ENCODE results near the gene IFRD2. TPM values are rescaled to one million over a fixed set of nuclear protein-coding genes. Genes with fewer than 3 reads are reported as not detected.
A peak's percentile ranks its signal among the peaks of the same experiment; 100 is the strongest.

Gene IFRD2
- total and polyA plus RNA-seq, 2 of the 13 experiments (the other 11 are each of a cell fraction or from before 2014, with no cell fraction given), result 32.8 to 96.1 TPM

DNA sequence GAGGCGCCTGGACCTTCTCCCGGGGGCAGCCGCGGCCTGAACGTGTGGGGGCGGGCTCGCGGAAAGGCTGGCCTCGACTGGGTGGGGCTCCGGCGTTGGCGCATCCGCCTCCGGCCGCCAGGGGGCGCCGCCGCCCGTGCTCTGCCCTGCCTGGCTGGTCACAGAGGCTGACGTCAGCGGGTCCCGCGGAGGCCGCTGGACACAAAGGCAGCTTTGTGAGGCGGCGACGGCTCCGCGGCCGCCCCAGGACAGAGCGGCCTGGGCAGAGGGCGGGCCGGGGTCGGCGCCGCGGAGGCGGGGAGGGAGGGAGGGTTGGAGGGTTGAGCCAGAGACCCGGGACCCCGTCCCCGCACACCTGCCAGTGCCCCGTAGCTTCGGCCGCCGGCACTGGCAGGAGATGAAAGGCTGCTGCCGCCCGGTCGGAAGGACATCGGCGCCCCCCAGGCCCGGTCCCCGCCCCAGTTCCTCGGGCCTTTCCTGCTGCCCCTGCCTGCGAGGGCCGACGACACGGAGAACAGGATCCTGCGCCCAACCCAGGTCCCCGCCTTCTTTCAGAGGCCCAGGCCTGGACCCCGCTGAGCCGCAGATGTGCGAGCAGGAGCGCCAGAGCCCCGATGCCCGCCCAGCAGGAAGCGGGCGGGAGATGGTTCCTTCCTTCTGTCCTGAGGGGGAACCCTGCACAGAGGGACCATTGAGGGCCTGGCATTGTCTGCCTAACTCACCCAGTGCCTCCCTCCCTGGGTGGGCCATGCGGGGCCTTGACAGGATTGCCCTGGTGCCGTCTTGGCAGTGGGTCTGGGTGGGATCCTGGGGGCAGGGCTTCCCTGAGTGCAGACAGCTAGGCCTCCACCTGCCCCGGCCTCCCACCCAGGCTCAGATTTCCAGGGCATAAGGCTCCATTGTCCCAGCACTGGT, 31.9 kb downstream of the IFRD2 start (continued):
- TF ChIP-seq ISL2 (CRISPR knock-in tag; IDR thresholded peaks at IDR 0.05) (peak; percentile 87), KAT7 (CRISPR knock-in tag; IDR thresholded peaks at IDR 0.05; ENCODE audit: borderline replicate concordance) (no peak; the same call in 1 of the 2 replicates), MIXL1 (CRISPR knock-in tag; IDR thresholded peaks at IDR 0.05) (peak; percentile 28; the same call in 1 of the 2 replicates), HMG20A (CRISPR knock-in tag; IDR thresholded peaks at IDR 0.05; ENCODE audit: borderline replicate concordance) (0 out of 2 replicates have a peak, but pooled peaks have one; percentile 25), ZNF883 (CRISPR knock-in tag; IDR thresholded peaks at IDR 0.05; ENCODE audit: not compliant biosample characterization) (no peak), ZNF660 (CRISPR knock-in tag; IDR thresholded peaks at IDR 0.05; ENCODE audit: borderline replicate concordance, low read depth) (no peak), ZNF780A (CRISPR knock-in tag; IDR thresholded peaks at IDR 0.05) (peak; percentile 65; the same call in 1 of the 2 replicates), ZKSCAN1 (IDR thresholded peaks at IDR 0.05; ENCODE audit: low read length) (peak; percentile 36; the same call in 1 of the 2 replicates), ZNF10 (CRISPR knock-in tag; IDR thresholded peaks at IDR 0.05; ENCODE audit: borderline replicate concordance, low read depth) (no peak), ZKSCAN5 (CRISPR knock-in tag; IDR thresholded peaks at IDR 0.05) (no peak), KLF15 (CRISPR knock-in tag; IDR thresholded peaks at IDR 0.05; ENCODE audit: borderline replicate concordance) (no peak), JUND (CRISPR knock-in tag; IDR thresholded peaks at IDR 0.05) (peak; percentile 87), ZNF563 (CRISPR knock-in tag; IDR thresholded peaks at IDR 0.05) (peak; percentile 63; the same call in 1 of the 2 replicates), KLF9 (CRISPR knock-in tag; IDR thresholded peaks at IDR 0.05; ENCODE audit: low read depth) (no peak), HMG20B (CRISPR knock-in tag; conservative IDR thresholded peaks at IDR 0.05) (peak; percentile 61; the same call in 1 of the 2 replicates), RORA (CRISPR knock-in tag; IDR thresholded peaks at IDR 0.05) (no peak), ZNF326 (CRISPR knock-in tag; IDR thresholded peaks at IDR 0.05; ENCODE audit: borderline replicate concordance) (peak; percentile 83; the same call in 1 of the 2 replicates), NCOA2 (CRISPR knock-in tag; IDR thresholded peaks at IDR 0.05) (peak; percentile 90)
- TF ChIP-seq, protein P1, sequence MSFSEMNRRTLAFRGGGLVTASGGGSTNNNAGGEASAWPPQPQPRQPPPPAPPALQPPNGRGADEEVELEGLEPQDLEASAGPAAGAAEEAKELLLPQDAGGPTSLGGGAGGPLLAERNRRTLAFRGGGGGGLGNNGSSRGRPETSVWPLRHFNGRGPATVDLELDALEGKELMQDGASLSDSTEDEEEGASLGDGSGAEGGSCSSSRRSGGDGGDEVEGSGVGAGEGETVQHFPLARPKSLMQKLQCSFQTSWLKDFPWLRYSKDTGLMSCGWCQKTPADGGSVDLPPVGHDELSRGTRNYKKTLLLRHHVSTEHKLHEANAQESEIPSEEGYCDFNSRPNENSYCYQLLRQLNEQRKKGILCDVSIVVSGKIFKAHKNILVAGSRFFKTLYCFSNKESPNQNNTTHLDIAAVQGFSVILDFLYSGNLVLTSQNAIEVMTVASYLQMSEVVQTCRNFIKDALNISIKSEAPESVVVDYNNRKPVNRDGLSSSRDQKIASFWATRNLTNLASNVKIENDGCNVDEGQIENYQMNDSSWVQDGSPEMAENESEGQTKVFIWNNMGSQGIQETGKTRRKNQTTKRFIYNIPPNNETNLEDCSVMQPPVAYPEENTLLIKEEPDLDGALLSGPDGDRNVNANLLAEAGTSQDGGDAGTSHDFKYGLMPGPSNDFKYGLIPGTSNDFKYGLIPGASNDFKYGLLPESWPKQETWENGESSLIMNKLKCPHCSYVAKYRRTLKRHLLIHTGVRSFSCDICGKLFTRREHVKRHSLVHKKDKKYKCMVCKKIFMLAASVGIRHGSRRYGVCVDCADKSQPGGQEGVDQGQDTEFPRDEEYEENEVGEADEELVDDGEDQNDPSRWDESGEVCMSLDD (CRISPR knock-in tag; IDR thresholded peaks at IDR 0.05; ENCODE audit: borderline replicate concordance), result peak; percentile 76; the same call in 1 of the 2 replicates
- TF ChIP-seq, protein P2, sequence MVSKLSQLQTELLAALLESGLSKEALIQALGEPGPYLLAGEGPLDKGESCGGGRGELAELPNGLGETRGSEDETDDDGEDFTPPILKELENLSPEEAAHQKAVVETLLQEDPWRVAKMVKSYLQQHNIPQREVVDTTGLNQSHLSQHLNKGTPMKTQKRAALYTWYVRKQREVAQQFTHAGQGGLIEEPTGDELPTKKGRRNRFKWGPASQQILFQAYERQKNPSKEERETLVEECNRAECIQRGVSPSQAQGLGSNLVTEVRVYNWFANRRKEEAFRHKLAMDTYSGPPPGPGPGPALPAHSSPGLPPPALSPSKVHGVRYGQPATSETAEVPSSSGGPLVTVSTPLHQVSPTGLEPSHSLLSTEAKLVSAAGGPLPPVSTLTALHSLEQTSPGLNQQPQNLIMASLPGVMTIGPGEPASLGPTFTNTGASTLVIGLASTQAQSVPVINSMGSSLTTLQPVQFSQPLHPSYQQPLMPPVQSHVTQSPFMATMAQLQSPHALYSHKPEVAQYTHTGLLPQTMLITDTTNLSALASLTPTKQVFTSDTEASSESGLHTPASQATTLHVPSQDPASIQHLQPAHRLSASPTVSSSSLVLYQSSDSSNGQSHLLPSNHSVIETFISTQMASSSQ (IDR thresholded peaks at IDR 0.05; ENCODE audit: low read depth), result no peak
- TF ChIP-seq, protein P2 (CRISPR knock-in tag; IDR thresholded peaks at IDR 0.05; ENCODE audit: borderline replicate concordance), result peak; percentile 81; the same call in 1 of the 2 replicates
- TF ChIP-seq, protein P3, sequence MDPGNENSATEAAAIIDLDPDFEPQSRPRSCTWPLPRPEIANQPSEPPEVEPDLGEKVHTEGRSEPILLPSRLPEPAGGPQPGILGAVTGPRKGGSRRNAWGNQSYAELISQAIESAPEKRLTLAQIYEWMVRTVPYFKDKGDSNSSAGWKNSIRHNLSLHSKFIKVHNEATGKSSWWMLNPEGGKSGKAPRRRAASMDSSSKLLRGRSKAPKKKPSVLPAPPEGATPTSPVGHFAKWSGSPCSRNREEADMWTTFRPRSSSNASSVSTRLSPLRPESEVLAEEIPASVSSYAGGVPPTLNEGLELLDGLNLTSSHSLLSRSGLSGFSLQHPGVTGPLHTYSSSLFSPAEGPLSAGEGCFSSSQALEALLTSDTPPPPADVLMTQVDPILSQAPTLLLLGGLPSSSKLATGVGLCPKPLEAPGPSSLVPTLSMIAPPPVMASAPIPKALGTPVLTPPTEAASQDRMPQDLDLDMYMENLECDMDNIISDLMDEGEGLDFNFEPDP (CRISPR knock-in tag; conservative IDR thresholded peaks at IDR 0.05), result no peak

All from HepG2 (cell line).